Measurements from ENCODE around the gene RIC3.

- TF ChIP-seq CTCF (IDR thresholded peaks at IDR 0.05; ENCODE audit: low read depth, low read length, poor library complexity, severe bottlenecking) (no peak), EZH2phosphoT487 (IDR thresholded peaks at IDR 0.05; ENCODE audit: borderline replicate concordance, low read length) (no peak)
These were observed 85.8 kb downstream of the RIC3 start for GRCh38 chr11:8083088-8083395.

All from DOHH2 (cell line).